Measurements from ENCODE around the gene GOLGA3.

GOLGA3 gene

GRCh38 chr12:132774646-132775275 lies 53.9 kb downstream of the GOLGA3 start:
- TF ChIP-seq EGR1 (IDR thresholded peaks at IDR 0.05) (no peak), CREB1 (IDR thresholded peaks at IDR 0.05; ENCODE audit: low read depth) (no peak), EP300 (IDR thresholded peaks at IDR 0.05; ENCODE audit: borderline replicate concordance) (no peak), CEBPB (IDR thresholded peaks at IDR 0.05) (no peak), YY1 (IDR thresholded peaks at IDR 0.05; ENCODE audit: low read depth) (no peak), TEAD4 (IDR thresholded peaks at IDR 0.05) (no peak), RAD21 (IDR thresholded peaks at IDR 0.05; ENCODE audit: low read depth) (no peak), TAF1 (IDR thresholded peaks at IDR 0.05; ENCODE audit: low read depth) (no peak), USF1 (IDR thresholded peaks at IDR 0.05) (no peak), MAX (IDR thresholded peaks at IDR 0.05) (no peak), FOXM1 (IDR thresholded peaks at IDR 0.05; ENCODE audit: borderline replicate concordance, low read depth) (no peak), ZBTB7A (IDR thresholded peaks at IDR 0.05; ENCODE audit: low read depth) (no peak)

GRCh38 chr12:132774159-132774558 lies 54.5 kb downstream of the GOLGA3 start:
- TF ChIP-seq NFIC (IDR thresholded peaks at IDR 0.05) (no peak), EGR1 (IDR thresholded peaks at IDR 0.05) (no peak), EP300 (IDR thresholded peaks at IDR 0.05; ENCODE audit: borderline replicate concordance) (no peak), MAX (IDR thresholded peaks at IDR 0.05) (no peak), CEBPB (IDR thresholded peaks at IDR 0.05) (no peak), FOXM1 (IDR thresholded peaks at IDR 0.05; ENCODE audit: borderline replicate concordance, low read depth) (no peak), TAF1 (IDR thresholded peaks at IDR 0.05; ENCODE audit: low read depth) (no peak), REST (IDR thresholded peaks at IDR 0.05; ENCODE audit: low read depth) (no peak), TEAD4 (IDR thresholded peaks at IDR 0.05) (no peak), TCF12 (IDR thresholded peaks at IDR 0.05; ENCODE audit: low read depth) (no peak), RAD21 (IDR thresholded peaks at IDR 0.05; ENCODE audit: low read depth) (no peak), USF1 (IDR thresholded peaks at IDR 0.05) (no peak), YY1 (IDR thresholded peaks at IDR 0.05; ENCODE audit: low read depth) (no peak)

- TF ChIP-seq YY1 (IDR thresholded peaks at IDR 0.05; ENCODE audit: low read depth) (no peak), TCF12 (IDR thresholded peaks at IDR 0.05; ENCODE audit: low read depth) (no peak), RAD21 (IDR thresholded peaks at IDR 0.05; ENCODE audit: low read depth) (no peak), FOXM1 (IDR thresholded peaks at IDR 0.05; ENCODE audit: borderline replicate concordance, low read depth) (no peak), EGR1 (IDR thresholded peaks at IDR 0.05) (no peak), NFIC (IDR thresholded peaks at IDR 0.05) (no peak), TAF1 (IDR thresholded peaks at IDR 0.05; ENCODE audit: low read depth) (no peak), CEBPB (IDR thresholded peaks at IDR 0.05) (no peak), CREB1 (IDR thresholded peaks at IDR 0.05; ENCODE audit: low read depth) (no peak), TEAD4 (IDR thresholded peaks at IDR 0.05) (no peak), USF1 (IDR thresholded peaks at IDR 0.05) (no peak), ZBTB7A (IDR thresholded peaks at IDR 0.05; ENCODE audit: low read depth) (no peak)
Measured at GRCh38 chr12:132773077-132773955, 55.4 kb downstream of the GOLGA3 start.

- TF ChIP-seq TCF12 (IDR thresholded peaks at IDR 0.05; ENCODE audit: low read depth) (no peak), REST (IDR thresholded peaks at IDR 0.05; ENCODE audit: low read depth) (no peak), CREB1 (IDR thresholded peaks at IDR 0.05; ENCODE audit: low read depth) (no peak), NFIC (IDR thresholded peaks at IDR 0.05) (no peak), TAF1 (IDR thresholded peaks at IDR 0.05; ENCODE audit: low read depth) (no peak), MAX (IDR thresholded peaks at IDR 0.05) (no peak), EP300 (IDR thresholded peaks at IDR 0.05; ENCODE audit: borderline replicate concordance) (no peak), CEBPB (IDR thresholded peaks at IDR 0.05) (no peak), EGR1 (IDR thresholded peaks at IDR 0.05) (no peak), ZBTB7A (IDR thresholded peaks at IDR 0.05; ENCODE audit: low read depth) (no peak), FOXM1 (IDR thresholded peaks at IDR 0.05; ENCODE audit: borderline replicate concordance, low read depth) (no peak), TEAD4 (IDR thresholded peaks at IDR 0.05) (no peak), USF1 (IDR thresholded peaks at IDR 0.05) (no peak), RAD21 (IDR thresholded peaks at IDR 0.05; ENCODE audit: low read depth) (no peak), YY1 (IDR thresholded peaks at IDR 0.05; ENCODE audit: low read depth) (no peak)
Measured at GRCh38 chr12:132772606-132773005, 56.1 kb downstream of the GOLGA3 start.
